ENCODE data around the gene LRP1B.

DNA sequence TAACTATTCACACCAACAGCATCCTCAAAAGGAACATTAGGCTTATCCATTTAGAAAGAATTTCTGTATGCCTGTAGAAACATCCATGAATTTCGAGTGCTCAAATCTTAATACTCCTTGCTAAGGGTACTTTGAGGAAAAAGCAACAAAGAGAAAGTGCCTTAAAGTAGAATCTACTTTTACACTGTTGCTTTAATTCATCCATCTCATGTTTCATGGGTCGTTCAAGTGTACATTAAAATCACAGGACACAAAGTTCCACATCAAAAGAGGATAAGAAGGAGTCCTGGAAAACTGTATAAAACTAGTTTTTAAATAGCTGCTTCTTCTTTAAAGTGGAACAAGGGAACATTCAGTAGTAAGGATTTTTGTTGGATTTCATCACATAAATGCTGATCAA, 54.5 kb downstream of the LRP1B start:
- TF ChIP-seq, protein P1, sequence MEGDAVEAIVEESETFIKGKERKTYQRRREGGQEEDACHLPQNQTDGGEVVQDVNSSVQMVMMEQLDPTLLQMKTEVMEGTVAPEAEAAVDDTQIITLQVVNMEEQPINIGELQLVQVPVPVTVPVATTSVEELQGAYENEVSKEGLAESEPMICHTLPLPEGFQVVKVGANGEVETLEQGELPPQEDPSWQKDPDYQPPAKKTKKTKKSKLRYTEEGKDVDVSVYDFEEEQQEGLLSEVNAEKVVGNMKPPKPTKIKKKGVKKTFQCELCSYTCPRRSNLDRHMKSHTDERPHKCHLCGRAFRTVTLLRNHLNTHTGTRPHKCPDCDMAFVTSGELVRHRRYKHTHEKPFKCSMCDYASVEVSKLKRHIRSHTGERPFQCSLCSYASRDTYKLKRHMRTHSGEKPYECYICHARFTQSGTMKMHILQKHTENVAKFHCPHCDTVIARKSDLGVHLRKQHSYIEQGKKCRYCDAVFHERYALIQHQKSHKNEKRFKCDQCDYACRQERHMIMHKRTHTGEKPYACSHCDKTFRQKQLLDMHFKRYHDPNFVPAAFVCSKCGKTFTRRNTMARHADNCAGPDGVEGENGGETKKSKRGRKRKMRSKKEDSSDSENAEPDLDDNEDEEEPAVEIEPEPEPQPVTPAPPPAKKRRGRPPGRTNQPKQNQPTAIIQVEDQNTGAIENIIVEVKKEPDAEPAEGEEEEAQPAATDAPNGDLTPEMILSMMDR (IDR thresholded peaks at IDR 0.05; ENCODE audit: low read depth, low read length, poor library complexity, severe bottlenecking): no peak
- no peak for TF ChIP-seq EZH2phosphoT487 (IDR thresholded peaks at IDR 0.05; ENCODE audit: borderline replicate concordance, low read length)
